Measurements from ENCODE around the gene IL6ST.

Gene IL6ST

DNA sequence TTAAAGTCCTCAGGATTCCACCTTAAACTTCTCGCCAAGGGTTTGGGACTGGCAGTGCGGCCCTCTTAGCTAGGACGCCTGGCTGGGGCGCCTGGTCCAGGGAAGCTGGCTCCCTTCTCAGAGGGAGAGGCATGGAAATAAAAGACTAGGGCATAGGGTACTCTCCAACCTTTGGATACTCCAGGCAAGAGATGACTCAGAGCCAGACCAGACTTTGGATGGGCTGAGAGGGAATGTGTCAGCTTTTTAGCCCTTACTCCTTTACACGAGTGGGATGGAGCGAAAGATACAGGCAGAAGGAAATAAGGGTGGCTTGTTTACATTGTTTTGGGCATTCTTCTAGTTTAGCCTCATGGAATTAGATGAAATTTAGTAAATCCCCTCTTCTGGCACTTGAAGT lies 95.4 kb downstream of the IL6ST start:
- peaks cover 17% of the 10 kb centered on the region for H3K4me1 ChIP-seq (ENCODE audit: low read depth, poor library complexity, severe bottlenecking)
- no peak overlapping the region for H3K4me2 ChIP-seq
- H3K27me3 ChIP-seq (ENCODE audit: insufficient read depth, low read depth) = no peaks in the 10 kb centered on the region
- H4K20me1 ChIP-seq (ENCODE audit: insufficient read depth) = no peaks in the 10 kb centered on the region
- TF ChIP-seq, protein P1, sequence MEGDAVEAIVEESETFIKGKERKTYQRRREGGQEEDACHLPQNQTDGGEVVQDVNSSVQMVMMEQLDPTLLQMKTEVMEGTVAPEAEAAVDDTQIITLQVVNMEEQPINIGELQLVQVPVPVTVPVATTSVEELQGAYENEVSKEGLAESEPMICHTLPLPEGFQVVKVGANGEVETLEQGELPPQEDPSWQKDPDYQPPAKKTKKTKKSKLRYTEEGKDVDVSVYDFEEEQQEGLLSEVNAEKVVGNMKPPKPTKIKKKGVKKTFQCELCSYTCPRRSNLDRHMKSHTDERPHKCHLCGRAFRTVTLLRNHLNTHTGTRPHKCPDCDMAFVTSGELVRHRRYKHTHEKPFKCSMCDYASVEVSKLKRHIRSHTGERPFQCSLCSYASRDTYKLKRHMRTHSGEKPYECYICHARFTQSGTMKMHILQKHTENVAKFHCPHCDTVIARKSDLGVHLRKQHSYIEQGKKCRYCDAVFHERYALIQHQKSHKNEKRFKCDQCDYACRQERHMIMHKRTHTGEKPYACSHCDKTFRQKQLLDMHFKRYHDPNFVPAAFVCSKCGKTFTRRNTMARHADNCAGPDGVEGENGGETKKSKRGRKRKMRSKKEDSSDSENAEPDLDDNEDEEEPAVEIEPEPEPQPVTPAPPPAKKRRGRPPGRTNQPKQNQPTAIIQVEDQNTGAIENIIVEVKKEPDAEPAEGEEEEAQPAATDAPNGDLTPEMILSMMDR (conservative IDR thresholded peaks at IDR 0.05; ENCODE audit: low read depth, low read length) = no peak
- no peaks in the 10 kb centered on the region for H3K79me2 ChIP-seq (ENCODE audit: insufficient read depth, low read depth)
- no peak overlapping the region for H2AFZ ChIP-seq (ENCODE audit: low read depth)
- no peak overlapping the region for H3K27ac ChIP-seq
- H3K4me3 ChIP-seq (IDR thresholded peaks at IDR 0.05; ENCODE audit: insufficient read depth, low read depth, low read length) = no peak overlapping the region
- no peak overlapping the region for H3K9ac ChIP-seq
- H3K36me3 ChIP-seq (ENCODE audit: insufficient read depth) = no peaks in the 10 kb centered on the region

DNA sequence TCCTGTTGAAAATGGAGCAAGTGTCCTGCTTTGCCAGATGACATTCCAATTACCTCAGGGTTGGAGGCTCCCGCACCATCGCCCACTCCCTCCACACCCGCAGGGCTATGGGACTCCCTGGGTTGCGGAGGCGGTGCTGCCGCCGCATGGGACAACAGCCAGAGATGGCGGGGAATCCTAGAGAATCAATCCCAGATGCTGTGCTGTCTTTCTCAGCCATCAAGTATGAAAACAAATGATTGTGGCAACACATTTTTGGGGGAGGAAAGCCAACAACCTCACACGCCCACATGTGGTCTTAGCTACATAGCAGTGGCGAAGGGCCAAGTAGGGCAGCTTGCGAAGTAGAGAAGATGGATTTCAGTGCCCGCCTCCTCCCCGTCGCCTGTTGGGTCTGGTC lies 96.9 kb downstream of the IL6ST start:
- no peak overlapping the region for H3K27ac ChIP-seq
- H2AFZ ChIP-seq (ENCODE audit: low read depth) = no peak overlapping the region
- H3K36me3 ChIP-seq (ENCODE audit: insufficient read depth) = no peaks in the 10 kb centered on the region

DNA sequence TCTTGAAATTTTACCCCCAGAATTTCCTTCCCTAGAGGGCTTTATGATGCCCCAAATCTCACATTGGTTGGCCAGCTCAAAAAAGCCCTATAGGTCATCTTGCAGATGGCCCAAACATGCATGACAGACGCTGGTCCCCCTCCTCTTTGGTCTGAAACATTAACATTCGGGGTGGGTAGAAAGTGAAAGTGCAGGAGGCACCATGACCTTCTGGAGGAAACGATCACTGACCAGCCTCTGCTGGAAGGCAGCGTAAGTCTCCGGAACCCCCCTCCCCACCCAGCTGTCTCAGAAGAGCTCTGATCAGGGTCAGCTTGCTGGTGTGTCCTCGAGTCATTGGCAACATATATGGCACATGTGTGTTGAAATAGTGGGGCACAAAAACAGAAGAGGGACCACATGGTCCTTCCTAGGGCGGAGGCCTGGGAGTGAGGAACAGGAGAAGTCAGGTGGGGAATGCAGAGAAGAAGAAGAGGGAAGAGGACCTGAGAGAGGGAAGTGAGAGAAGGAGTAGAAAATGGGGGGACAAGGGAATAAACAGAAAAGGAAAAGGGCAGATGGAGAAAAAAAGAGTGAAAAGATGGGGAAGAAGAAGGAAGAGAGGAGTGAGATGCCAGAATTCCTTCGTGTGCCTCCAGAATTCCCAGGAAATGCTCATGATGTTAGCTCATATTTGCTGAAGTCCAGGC lies 97.4 kb downstream of the IL6ST start:
- Histone ChIP-seq H3K27ac (no peak overlapping the region), H3K27me3 (ENCODE audit: insufficient read depth, low read depth) (no peaks in the 10 kb centered on the region), H3K4me2 (no peak overlapping the region), H3K9ac (no peak overlapping the region), H4K20me1 (ENCODE audit: insufficient read depth) (no peaks in the 10 kb centered on the region), H3K4me3 (IDR thresholded peaks at IDR 0.05; ENCODE audit: insufficient read depth, low read depth, low read length) (no peak overlapping the region), H3K4me1 (ENCODE audit: low read depth, poor library complexity, severe bottlenecking) (no peaks in the 10 kb centered on the region), H3K79me2 (ENCODE audit: insufficient read depth, low read depth) (no peaks in the 10 kb centered on the region), H2AFZ (ENCODE audit: low read depth) (no peak overlapping the region), H3K36me3 (ENCODE audit: insufficient read depth) (no peaks in the 10 kb centered on the region)
- TF ChIP-seq, protein P1 (conservative IDR thresholded peaks at IDR 0.05; ENCODE audit: low read depth, low read length) = no peak

More for the DNA sequence above, 96.9 kb downstream of the IL6ST start:
- Histone ChIP-seq H3K79me2 (ENCODE audit: insufficient read depth, low read depth) (no peaks in the 10 kb centered on the region), H3K27me3 (ENCODE audit: insufficient read depth, low read depth) (no peaks in the 10 kb centered on the region), H3K4me1 (ENCODE audit: low read depth, poor library complexity, severe bottlenecking) (peaks cover 5% of the 10 kb centered on the region), H4K20me1 (ENCODE audit: insufficient read depth) (no peaks in the 10 kb centered on the region), H3K9ac (no peak overlapping the region), H3K4me3 (IDR thresholded peaks at IDR 0.05; ENCODE audit: insufficient read depth, low read depth, low read length) (no peak overlapping the region), H3K4me2 (no peak overlapping the region)
- TF ChIP-seq, protein P1 (conservative IDR thresholded peaks at IDR 0.05; ENCODE audit: low read depth, low read length) = no peak

DNA sequence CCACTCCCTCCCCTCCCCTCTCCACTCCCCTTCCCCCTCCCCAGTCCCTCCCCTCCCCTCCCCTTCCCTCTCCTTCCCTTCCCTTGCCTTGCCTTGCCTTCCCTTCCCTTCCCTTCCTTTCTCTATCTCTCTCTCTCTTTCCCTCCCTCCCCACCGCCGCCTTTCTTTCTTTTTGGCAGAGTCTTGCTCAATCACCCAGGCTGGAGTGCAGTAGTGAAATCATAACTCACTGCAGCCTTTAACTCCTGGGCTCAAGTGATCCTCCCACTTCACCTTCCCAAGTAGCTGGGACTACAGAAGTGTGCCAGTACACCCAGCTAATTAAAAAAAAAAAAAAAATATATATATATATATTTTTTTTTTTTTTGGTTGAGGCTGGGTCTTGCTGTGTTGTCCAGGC lies 98.1 kb downstream of the IL6ST start:
- no peak overlapping the region for H3K4me2 ChIP-seq
- no peak overlapping the region for H3K4me3 ChIP-seq (IDR thresholded peaks at IDR 0.05; ENCODE audit: insufficient read depth, low read depth, low read length)
- H3K36me3 ChIP-seq (ENCODE audit: insufficient read depth) = no peaks in the 10 kb centered on the region
- TF ChIP-seq, protein P1 (conservative IDR thresholded peaks at IDR 0.05; ENCODE audit: low read depth, low read length) = no peak
- H3K27ac ChIP-seq = no peak overlapping the region
- H4K20me1 ChIP-seq (ENCODE audit: insufficient read depth) = no peaks in the 10 kb centered on the region
- no peaks in the 10 kb centered on the region for H3K79me2 ChIP-seq (ENCODE audit: insufficient read depth, low read depth)
- no peaks in the 10 kb centered on the region for H3K27me3 ChIP-seq (ENCODE audit: insufficient read depth, low read depth)
- H2AFZ ChIP-seq (ENCODE audit: low read depth) = no peak overlapping the region
- H3K4me1 ChIP-seq (ENCODE audit: low read depth, poor library complexity, severe bottlenecking) = no peaks in the 10 kb centered on the region
- H3K9ac ChIP-seq = no peak overlapping the region

Measured in KMS-11 (cell line).